Coronary artery (tissue), 2 donors: ENCODE results near the gene RCC2.
"Not testable (repeated sequence)": the region's sequence is repeated elsewhere in the genome, so short reads cannot be mapped to it uniquely, and the experiment has no call there.

Source experiments
- DNase-seq: peaks from one replicate; pipeline ENCODE4 v3.0.0-alpha.2; 2017; ENCODE audit warnings: low spot score
- H3K27ac ChIP-seq, 2 donors: fragments of 200-600 bp; sonication (generic); one replicate each; pipeline ENCODE4 v1.5.1; 2016 to 2019
- H3K4me3 ChIP-seq: fragments of 200-600 bp; sonication (generic); 2 replicates; pipeline ENCODE4 v1.5.1; 2016; ENCODE audit warnings: mild to moderate bottlenecking, moderate library complexity
- TF ChIP-seq, protein P1 (sequence below): fragments of 200-600 bp; sonication (generic); IDR thresholded peaks from one replicate; pipeline ENCODE4 v1.5.1; 2019; ENCODE audit warnings: antibody characterized with exemption

RCC2 gene

DNA sequence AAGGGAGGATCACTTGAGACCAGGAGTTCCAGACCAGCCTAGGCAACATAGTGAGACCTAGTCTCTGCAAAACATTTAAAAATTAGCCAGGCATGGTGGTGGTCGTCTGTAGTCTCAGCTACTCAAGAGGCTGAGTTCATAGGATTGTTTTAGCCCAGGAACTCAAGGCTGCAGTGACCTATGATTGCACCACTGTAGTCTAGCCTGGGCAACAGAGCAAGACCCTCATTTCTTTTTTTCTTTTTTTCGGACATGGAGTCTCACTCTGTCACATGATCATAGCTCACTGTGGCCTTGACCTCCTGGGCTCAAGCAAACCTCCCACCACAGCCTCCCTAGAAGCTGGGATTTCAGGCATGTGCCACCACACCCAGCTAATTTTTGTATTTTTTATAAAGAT, 31.9 kb upstream of the RCC2 start:
- no peak overlapping the region for H3K4me3 ChIP-seq
- no peak for DNase-seq
- TF ChIP-seq, protein P1, sequence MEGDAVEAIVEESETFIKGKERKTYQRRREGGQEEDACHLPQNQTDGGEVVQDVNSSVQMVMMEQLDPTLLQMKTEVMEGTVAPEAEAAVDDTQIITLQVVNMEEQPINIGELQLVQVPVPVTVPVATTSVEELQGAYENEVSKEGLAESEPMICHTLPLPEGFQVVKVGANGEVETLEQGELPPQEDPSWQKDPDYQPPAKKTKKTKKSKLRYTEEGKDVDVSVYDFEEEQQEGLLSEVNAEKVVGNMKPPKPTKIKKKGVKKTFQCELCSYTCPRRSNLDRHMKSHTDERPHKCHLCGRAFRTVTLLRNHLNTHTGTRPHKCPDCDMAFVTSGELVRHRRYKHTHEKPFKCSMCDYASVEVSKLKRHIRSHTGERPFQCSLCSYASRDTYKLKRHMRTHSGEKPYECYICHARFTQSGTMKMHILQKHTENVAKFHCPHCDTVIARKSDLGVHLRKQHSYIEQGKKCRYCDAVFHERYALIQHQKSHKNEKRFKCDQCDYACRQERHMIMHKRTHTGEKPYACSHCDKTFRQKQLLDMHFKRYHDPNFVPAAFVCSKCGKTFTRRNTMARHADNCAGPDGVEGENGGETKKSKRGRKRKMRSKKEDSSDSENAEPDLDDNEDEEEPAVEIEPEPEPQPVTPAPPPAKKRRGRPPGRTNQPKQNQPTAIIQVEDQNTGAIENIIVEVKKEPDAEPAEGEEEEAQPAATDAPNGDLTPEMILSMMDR = no peak
- no peak overlapping the region for H3K27ac ChIP-seq

DNA sequence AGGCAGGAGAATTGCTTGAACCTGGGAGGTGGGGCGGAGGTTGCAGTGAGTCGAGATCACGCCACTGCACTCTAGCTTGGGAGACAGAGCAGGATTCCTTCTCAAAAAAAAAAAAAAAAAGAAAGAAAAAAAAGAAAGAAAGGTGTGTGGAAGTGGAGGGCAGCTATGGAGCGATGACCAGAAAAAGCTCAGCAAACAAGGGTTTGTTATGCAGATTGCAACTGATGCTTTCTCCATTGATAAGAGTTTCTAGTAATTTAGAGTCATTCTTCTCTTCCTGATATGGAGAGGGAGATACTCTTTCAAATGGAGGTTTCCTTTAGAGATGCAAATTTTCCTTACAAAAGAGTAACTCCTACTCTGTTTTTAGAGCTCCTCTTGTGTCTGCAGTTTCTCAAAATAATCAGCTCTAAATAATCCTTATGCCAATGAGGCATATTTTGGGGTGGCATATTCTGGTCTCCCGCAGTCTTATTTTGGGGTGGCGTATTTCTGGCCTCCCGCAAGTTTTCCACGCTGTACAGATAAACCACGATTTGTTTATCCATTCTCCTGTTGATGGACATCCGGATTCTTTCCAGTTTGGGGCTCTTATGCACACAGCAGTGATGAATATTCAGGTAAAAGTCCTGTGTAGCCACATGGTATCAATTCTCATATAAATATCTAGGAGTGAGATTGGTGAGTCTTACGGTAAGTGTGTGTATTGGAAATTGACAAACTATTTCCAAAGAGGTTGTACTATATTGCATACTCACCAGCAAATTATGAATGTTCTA, 30.7 kb upstream of the RCC2 start:
- Histone ChIP-seq H3K27ac (no peak overlapping the region), H3K4me3 (no peak overlapping the region)
- no peak for DNase-seq
- TF ChIP-seq, protein P1 = no peak

DNA sequence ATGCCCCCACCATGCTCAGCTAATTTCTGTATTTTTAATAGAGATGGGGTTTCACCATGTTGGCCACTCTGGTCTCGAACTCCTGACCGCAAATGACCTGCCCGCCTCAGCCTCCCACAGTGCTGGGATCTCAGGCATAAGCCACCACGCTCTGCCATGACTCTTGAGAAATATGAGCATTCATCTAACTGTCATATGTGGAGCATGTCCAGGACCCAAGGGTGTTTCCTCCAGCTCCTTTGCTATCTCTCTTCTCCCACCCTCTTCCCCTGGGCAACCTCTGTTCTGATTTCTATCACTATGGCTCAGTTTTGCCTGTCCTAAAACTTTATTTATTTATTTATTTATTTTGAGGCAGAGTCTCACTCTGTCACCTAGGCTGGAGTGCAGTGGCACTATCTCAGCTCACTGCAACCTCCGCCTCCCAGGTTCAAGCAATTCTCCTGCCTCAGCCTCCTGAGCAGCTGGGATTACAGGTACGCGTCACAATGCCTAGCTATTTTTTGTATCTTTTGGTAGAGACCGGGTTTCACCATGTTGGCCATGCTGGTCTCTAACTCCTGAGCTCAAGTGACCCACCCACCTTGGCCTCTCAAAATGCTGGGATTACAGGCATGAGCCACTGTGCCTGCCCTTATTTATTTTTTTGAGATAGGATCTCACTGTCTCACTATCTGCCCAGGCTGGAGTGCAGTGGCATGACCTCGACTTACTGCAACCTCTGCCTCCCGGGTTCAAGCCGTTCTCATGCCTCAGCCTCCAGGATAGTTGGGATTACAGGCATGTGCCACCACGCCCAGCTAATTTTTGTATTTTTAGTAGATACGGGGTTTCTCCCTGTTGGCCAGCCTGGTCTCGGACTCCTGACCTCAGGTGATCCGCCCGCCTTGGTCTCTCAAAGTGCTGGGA, 29.1 kb upstream of the RCC2 start:
- not testable (repeated sequence) for DNase-seq

DNA sequence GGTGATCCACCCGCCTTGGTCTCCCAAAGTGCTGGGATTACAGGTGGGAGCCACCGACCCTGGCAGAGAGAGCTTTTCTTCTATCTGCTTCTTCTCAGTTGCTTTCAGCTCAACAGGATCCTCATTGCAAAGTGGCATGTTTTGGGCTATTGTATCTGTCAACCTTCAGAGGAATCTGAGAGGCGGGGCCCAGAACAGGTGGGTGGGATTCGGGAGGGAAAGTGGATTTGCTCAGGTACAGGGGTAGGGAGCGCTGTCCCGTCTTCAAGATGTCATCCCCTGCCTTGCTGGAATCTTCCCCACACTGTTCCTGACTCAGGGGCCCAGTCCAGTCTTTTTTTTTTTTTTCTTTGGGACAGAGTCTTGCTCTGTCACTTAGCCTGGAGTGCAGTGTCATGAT, 26.9 kb upstream of the RCC2 start:
- no peak for DNase-seq
- TF ChIP-seq, protein P1 = no peak
- Histone ChIP-seq H3K4me3 (no peak overlapping the region), H3K27ac (no peak overlapping the region)

More for the DNA sequence above, 29.1 kb upstream of the RCC2 start:
- not testable (repeated sequence) for H3K27ac ChIP-seq, H3K4me3 ChIP-seq

DNA sequence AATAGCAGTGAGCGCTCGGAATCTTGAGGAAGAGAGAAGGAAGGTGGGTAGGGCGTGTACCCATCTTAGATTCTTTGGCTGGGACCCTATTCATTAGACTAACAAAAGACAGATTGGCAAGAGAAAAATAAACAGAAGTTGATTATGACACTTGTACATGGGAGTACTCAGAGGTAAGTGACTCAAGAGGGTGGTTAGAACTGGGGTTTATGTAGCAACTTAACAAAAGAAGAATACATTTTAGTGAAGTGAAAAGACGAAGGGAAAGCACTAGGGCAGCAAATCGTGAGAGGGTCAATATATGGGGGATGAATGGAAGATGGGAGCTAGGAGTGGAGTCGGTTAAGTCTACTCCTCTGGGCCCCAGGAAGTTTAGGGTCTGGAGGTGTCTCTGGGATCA, 25.8 kb upstream of the RCC2 start:
- Histone ChIP-seq H3K4me3 (no peak overlapping the region), H3K27ac (no peak overlapping the region)
- DNase-seq = no peak
- TF ChIP-seq, protein P1 = no peak

DNA sequence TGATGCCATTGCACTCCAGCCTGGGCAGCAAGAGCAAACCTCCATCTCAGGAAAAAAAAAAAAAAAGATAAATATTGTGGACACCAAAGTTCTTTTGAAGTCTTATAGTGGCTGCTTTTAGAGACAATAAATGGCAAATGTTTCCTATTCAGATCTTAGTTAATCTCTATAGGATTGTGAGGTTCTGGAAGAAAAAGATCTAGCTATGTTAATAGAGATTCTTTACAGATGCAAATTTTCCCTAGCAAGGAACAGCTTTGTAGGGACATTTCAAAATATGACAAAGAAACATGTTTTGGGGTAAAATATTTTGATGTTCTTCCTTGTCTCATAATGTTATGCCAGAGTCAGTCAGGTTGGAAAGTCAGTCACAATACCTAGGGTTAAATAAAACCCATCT, 24.5 kb upstream of the RCC2 start:
- no peak overlapping the region for H3K27ac ChIP-seq
- no peak overlapping the region for H3K4me3 ChIP-seq
- DNase-seq = no peak
- TF ChIP-seq, protein P1 = no peak

DNA sequence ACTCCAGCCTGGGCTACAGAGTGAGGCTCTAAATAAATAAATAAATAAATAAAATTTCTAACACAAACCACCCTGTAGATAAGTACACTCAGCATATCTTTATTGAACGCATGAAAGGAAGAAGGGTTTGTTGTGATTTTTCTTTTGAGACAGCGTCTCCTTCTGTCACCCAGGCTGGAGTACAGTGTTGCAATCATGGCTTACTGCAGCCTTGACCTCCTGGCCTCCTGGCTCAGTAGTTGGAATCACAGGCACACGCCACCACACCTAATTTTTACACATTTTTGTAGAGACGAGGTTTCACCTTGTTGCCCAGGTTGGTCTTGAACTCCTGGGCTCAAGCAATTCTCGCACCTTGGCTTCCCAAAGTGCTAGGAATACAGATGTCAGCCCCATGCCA, 23.2 kb upstream of the RCC2 start:
- no peak for DNase-seq
- Histone ChIP-seq H3K4me3 (no peak overlapping the region), H3K27ac (no peak overlapping the region)
- TF ChIP-seq, protein P1 = no peak
